ENCODE measurements around the gene YWHAQ.
A peak's percentile ranks its signal among the peaks of the same experiment; 100 is the strongest.

DNA sequence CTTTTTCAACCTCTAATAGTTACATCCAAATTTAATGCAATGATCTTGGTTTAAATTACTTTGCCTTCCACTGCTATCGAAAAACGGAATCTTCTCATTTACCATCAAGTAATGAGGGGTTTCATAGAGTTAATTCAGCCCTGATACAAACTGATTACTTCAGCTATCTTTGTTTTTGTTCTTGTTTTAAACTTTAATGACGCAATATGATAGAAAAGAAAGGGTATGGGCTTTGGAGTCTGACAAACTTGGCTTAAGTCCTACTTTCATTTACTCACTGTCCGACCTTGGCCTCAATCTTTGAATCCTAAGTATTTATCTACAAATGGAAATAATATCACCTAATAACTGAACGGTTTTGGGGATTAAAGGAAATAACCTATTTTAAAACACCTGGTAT is 91.3 kb downstream of the YWHAQ start:
- TF ChIP-seq, protein P1, sequence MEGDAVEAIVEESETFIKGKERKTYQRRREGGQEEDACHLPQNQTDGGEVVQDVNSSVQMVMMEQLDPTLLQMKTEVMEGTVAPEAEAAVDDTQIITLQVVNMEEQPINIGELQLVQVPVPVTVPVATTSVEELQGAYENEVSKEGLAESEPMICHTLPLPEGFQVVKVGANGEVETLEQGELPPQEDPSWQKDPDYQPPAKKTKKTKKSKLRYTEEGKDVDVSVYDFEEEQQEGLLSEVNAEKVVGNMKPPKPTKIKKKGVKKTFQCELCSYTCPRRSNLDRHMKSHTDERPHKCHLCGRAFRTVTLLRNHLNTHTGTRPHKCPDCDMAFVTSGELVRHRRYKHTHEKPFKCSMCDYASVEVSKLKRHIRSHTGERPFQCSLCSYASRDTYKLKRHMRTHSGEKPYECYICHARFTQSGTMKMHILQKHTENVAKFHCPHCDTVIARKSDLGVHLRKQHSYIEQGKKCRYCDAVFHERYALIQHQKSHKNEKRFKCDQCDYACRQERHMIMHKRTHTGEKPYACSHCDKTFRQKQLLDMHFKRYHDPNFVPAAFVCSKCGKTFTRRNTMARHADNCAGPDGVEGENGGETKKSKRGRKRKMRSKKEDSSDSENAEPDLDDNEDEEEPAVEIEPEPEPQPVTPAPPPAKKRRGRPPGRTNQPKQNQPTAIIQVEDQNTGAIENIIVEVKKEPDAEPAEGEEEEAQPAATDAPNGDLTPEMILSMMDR (conservative IDR thresholded peaks at IDR 0.05; ENCODE audit: low read depth, low read length): no peak
- TF ChIP-seq POLR2A (IDR thresholded peaks at IDR 0.05; ENCODE audit: low read depth, low read length) (no peak), MXI1 (IDR thresholded peaks at IDR 0.05; ENCODE audit: borderline replicate concordance, low read depth, low read length) (no peak), CEBPB (IDR thresholded peaks at IDR 0.05; ENCODE audit: low read depth, low read length) (peak; percentile 87), RFX5 (IDR thresholded peaks at IDR 0.05; ENCODE audit: low read depth, low read length) (no peak), RAD21 (IDR thresholded peaks at IDR 0.05; ENCODE audit: low read length) (no peak), MAZ (IDR thresholded peaks at IDR 0.05; ENCODE audit: borderline replicate concordance, low read depth, low read length) (no peak), MAFK (IDR thresholded peaks at IDR 0.05; ENCODE audit: low read depth, low read length) (no peak), SMC3 (IDR thresholded peaks at IDR 0.05; ENCODE audit: low read depth, low read length) (no peak), RCOR1 (IDR thresholded peaks at IDR 0.05; ENCODE audit: insufficient replicate concordance, low read length) (no peak), BHLHE40 (IDR thresholded peaks at IDR 0.05; ENCODE audit: low read depth, low read length) (no peak), FOS (IDR thresholded peaks at IDR 0.05; ENCODE audit: low read depth, low read length) (no peak), CHD1 (IDR thresholded peaks at IDR 0.05; ENCODE audit: low read depth, low read length) (no peak)
- TF ChIP-seq, protein P2, sequence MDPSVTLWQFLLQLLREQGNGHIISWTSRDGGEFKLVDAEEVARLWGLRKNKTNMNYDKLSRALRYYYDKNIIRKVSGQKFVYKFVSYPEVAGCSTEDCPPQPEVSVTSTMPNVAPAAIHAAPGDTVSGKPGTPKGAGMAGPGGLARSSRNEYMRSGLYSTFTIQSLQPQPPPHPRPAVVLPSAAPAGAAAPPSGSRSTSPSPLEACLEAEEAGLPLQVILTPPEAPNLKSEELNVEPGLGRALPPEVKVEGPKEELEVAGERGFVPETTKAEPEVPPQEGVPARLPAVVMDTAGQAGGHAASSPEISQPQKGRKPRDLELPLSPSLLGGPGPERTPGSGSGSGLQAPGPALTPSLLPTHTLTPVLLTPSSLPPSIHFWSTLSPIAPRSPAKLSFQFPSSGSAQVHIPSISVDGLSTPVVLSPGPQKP (IDR thresholded peaks at IDR 0.05; ENCODE audit: borderline replicate concordance, low read depth, low read length): no peak
